HEK293 (cell line): ENCODE measurements around the gene DTNA.

Experiments used
- CTCF ChIA-PET: fragments of 350-600 bp; formaldehyde crosslinking; extraction: SDS; loops from one replicate; lab custom pipeline; 2021; ENCODE audit warnings: antibody characterized with exemption; lab: Yijun Ruan, JAX
- POLR2A ChIA-PET: fragments of 300-600 bp; formaldehyde crosslinking; extraction: SDS; loops from one replicate; lab custom pipeline; 2020; ENCODE audit warnings: antibody characterized with exemption, inconsistent platforms; lab: Yijun Ruan, JAX
- H3K27ac ChIP-seq: fragments of 200-500 bp; sonication (Bioruptor generic); 2 replicates; pipeline ENCODE4 v1.5.1; 2014; ENCODE audit warnings: low read depth, low read length, control low read depth, inconsistent platforms; ENCODE audit errors: extremely low read depth
- H3K36me3 ChIP-seq, 2 experiments: fragments of 200-500 bp in 1 of 2; sonication (Bioruptor generic) in 1 of 2; 1 replicate in 1 of 2; 2 replicates in 1 of 2; pipeline ENCODE4 v1.5.1; 2014 to 2017; ENCODE audit warnings: inconsistent platforms in 2 of 2, low read length in 2 of 2; ENCODE audit not compliant: control insufficient read depth in 2 of 2, insufficient read depth in 1 of 2
- H3K4me1 ChIP-seq: fragments of 200-500 bp; sonication (Bioruptor generic); 2 replicates; pipeline ENCODE4 v1.5.1; 2014; ENCODE audit warnings: mild to moderate bottlenecking, low read length, inconsistent platforms; ENCODE audit not compliant: control insufficient read depth, insufficient read depth
- H3K4me3 ChIP-seq: 2 replicates; pipeline ENCODE4 v1.5.1; 2011; ENCODE audit warnings: low read depth, mild to moderate bottlenecking, control low read depth, low read length, moderate library complexity
- H3K9me3 ChIP-seq: fragments of 200-500 bp; sonication (Bioruptor generic); 2 replicates; pipeline ENCODE4 v1.5.1; 2014; ENCODE audit warnings: low read depth, low read length, inconsistent platforms; ENCODE audit not compliant: control insufficient read depth, insufficient read depth
- GLIS2 ChIP-seq: fragments of 450-650 bp; formaldehyde crosslinking; IDR thresholded peaks from 2 replicates; pipeline ENCODE4 v1.5.1; 2016; ENCODE audit warnings: missing biosample characterization, missing genetic modification characterization
- HOXC10 ChIP-seq: sonication (generic); formaldehyde crosslinking; IDR thresholded peaks from 2 replicates; pipeline ENCODE4 v1.8.1; 2023; ENCODE audit warnings: mild to moderate bottlenecking, missing genetic modification reagents
- MEIS1 ChIP-seq: sonication (generic); formaldehyde crosslinking; IDR thresholded peaks from 2 replicates; pipeline ENCODE4 v1.8.1; 2022; ENCODE audit warnings: missing genetic modification reagents, mild to moderate bottlenecking, borderline replicate concordance
- OSR2 ChIP-seq: fragments of 450-650 bp; formaldehyde crosslinking; IDR thresholded peaks from 2 replicates; pipeline ENCODE4 v1.5.1; 2016; ENCODE audit warnings: missing biosample characterization, missing genetic modification characterization
- SETDB1 ChIP-seq: IDR thresholded peaks from one replicate; pipeline ENCODE4 v1.6.1; 2017; ENCODE audit warnings: mild to moderate bottlenecking, low read length, moderate library complexity, mixed read lengths; ENCODE audit not compliant: insufficient read length
- SP3 ChIP-seq: fragments of 450-650 bp; formaldehyde crosslinking; IDR thresholded peaks from 2 replicates; pipeline ENCODE4 v1.5.1; 2016; ENCODE audit warnings: missing biosample characterization, missing genetic modification characterization
- ZNF112 ChIP-seq: fragments of 450-650 bp; formaldehyde crosslinking; IDR thresholded peaks from 2 replicates; pipeline ENCODE4 v1.5.0; 2017; ENCODE audit warnings: missing biosample characterization, missing genetic modification characterization
- ZNF121 ChIP-seq: fragments of 450-650 bp; formaldehyde crosslinking; IDR thresholded peaks from 2 replicates; pipeline ENCODE4 v1.5.1; 2016; ENCODE audit warnings: missing biosample characterization, missing genetic modification characterization
- ZNF18 ChIP-seq: fragments of 450-650 bp; formaldehyde crosslinking; IDR thresholded peaks from 2 replicates; pipeline ENCODE4 v1.5.1; 2016; ENCODE audit warnings: missing biosample characterization, missing genetic modification characterization
- ZNF2 ChIP-seq: fragments of 450-650 bp; formaldehyde crosslinking; IDR thresholded peaks from 2 replicates; pipeline ENCODE4 v1.5.1; 2016; ENCODE audit warnings: missing biosample characterization, missing genetic modification characterization
- ZNF214 ChIP-seq: fragments of 450-650 bp; formaldehyde crosslinking; IDR thresholded peaks from 2 replicates; pipeline ENCODE4 v1.5.1; 2017; ENCODE audit warnings: missing biosample characterization, mild to moderate bottlenecking, missing genetic modification characterization, borderline replicate concordance
- ZNF223 ChIP-seq: fragments of 450-650 bp; formaldehyde crosslinking; IDR thresholded peaks from 2 replicates; pipeline ENCODE4 v1.5.1; 2016; ENCODE audit warnings: missing biosample characterization, missing genetic modification characterization
- ZNF621 ChIP-seq: fragments of 450-650 bp; formaldehyde crosslinking; IDR thresholded peaks from 2 replicates; pipeline ENCODE4 v1.5.1; 2017; ENCODE audit warnings: missing biosample characterization, missing genetic modification characterization
- ZNF623 ChIP-seq: fragments of 450-650 bp; formaldehyde crosslinking; IDR thresholded peaks from 2 replicates; pipeline ENCODE4 v1.5.1; 2016; ENCODE audit warnings: missing biosample characterization, missing genetic modification characterization
- ZNF626 ChIP-seq: fragments of 450-650 bp; sonication (Bioruptor Pico); formaldehyde crosslinking; IDR thresholded peaks from 2 replicates; pipeline ENCODE4 v1.5.1; 2018; ENCODE audit warnings: missing biosample characterization, missing genetic modification characterization, inconsistent platforms
- ZNF768 ChIP-seq: fragments of 450-650 bp; formaldehyde crosslinking; IDR thresholded peaks from 2 replicates; pipeline ENCODE4 v1.5.1; 2018; ENCODE audit warnings: missing biosample characterization, mild to moderate bottlenecking, missing genetic modification characterization
- ZNF776 ChIP-seq: fragments of 450-650 bp; formaldehyde crosslinking; IDR thresholded peaks from 2 replicates; pipeline ENCODE4 v1.5.0; 2017; ENCODE audit warnings: missing biosample characterization, missing genetic modification characterization, borderline replicate concordance
- ZNF837 ChIP-seq: fragments of 450-650 bp; formaldehyde crosslinking; IDR thresholded peaks from 2 replicates; pipeline ENCODE4 v1.5.1; 2016; ENCODE audit warnings: missing biosample characterization, missing genetic modification characterization
- ZSCAN18 ChIP-seq: fragments of 450-650 bp; formaldehyde crosslinking; IDR thresholded peaks from 2 replicates; pipeline ENCODE4 v1.5.1; 2016; ENCODE audit warnings: missing biosample characterization, missing genetic modification characterization
- TF ChIP-seq, protein P1 (sequence below): fragments of 450-650 bp; formaldehyde crosslinking; IDR thresholded peaks from 2 replicates; pipeline ENCODE4 v1.5.1; 2016; ENCODE audit warnings: missing biosample characterization, missing genetic modification characterization, borderline replicate concordance
- TF ChIP-seq, protein P2 (sequence below): fragments of 450-650 bp; formaldehyde crosslinking; IDR thresholded peaks from 2 replicates; pipeline ENCODE4 v1.5.1; 2016; ENCODE audit warnings: missing biosample characterization, missing genetic modification characterization
- TF ChIP-seq, protein P3 (sequence below): fragments of 450-650 bp; formaldehyde crosslinking; IDR thresholded peaks from 2 replicates; pipeline ENCODE4 v1.5.1; 2016; ENCODE audit warnings: missing biosample characterization, missing genetic modification characterization
- TF ChIP-seq, protein P4 (sequence below): fragments of 450-650 bp; formaldehyde crosslinking; IDR thresholded peaks from 2 replicates; pipeline ENCODE4 v1.5.1; 2016; ENCODE audit warnings: missing biosample characterization, missing genetic modification characterization

DTNA gene

DNA sequence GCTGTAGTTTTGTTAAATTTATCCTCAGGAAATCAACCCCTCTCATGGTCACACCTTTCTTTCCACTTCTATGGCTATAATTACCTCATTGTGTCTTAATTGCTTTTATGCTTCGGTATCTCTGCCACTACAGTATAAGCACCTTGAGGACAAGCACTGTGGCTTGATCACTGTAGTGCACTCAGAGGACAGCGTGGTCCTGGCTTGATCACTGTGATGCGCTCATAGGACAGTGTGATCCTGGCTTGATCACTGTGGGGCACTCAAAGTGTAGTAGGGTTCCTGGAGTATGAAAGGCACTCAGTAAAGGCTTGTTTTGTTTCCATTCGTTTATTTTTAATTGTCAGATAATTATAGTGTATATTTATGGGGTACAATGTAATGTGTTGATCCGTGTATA, 44.2 kb downstream of the DTNA start (continued):
- TF ChIP-seq MEIS1 (CRISPR knock-in tag) (no peak), HOXC10 (CRISPR knock-in tag) (no peak), SETDB1 (no peak), SP3 (tag by site-specific recombination) (no peak), ZNF768 (tag by site-specific recombination) (no peak), ZNF623 (no peak), ZNF223 (tag by site-specific recombination) (no peak), ZNF837 (no peak), ZNF626 (tag by site-specific recombination) (no peak), OSR2 (tag by site-specific recombination) (no peak)

DNA sequence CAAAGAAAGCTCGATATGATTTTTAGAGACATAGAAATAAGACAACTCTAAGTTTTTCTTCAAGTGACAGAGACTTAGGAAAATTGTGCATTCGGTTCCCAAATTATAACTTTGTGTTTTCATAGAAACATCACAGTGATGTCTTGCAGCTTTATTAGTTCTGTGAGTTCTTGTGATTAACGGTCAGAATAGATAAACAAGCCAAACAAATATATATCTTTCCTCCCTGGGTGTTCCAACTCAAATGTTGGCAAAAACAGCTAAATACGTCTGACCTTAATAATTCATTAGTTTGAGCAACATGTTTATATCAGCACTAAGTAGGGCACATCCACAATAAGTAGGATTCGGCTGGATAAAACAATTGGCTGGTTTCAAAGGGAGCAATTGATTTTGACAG, 47.6 kb downstream of the DTNA start:
- no peak overlapping the region for H3K27ac ChIP-seq
- no peak overlapping the region for H3K4me3 ChIP-seq
- H3K36me3 ChIP-seq, result no peaks in the 10 kb centered on the region
- no peak for TF ChIP-seq ZNF621 (tag by site-specific recombination)
- TF ChIP-seq ZSCAN18 (tag by site-specific recombination), result no peak
- TF ChIP-seq, protein P1, sequence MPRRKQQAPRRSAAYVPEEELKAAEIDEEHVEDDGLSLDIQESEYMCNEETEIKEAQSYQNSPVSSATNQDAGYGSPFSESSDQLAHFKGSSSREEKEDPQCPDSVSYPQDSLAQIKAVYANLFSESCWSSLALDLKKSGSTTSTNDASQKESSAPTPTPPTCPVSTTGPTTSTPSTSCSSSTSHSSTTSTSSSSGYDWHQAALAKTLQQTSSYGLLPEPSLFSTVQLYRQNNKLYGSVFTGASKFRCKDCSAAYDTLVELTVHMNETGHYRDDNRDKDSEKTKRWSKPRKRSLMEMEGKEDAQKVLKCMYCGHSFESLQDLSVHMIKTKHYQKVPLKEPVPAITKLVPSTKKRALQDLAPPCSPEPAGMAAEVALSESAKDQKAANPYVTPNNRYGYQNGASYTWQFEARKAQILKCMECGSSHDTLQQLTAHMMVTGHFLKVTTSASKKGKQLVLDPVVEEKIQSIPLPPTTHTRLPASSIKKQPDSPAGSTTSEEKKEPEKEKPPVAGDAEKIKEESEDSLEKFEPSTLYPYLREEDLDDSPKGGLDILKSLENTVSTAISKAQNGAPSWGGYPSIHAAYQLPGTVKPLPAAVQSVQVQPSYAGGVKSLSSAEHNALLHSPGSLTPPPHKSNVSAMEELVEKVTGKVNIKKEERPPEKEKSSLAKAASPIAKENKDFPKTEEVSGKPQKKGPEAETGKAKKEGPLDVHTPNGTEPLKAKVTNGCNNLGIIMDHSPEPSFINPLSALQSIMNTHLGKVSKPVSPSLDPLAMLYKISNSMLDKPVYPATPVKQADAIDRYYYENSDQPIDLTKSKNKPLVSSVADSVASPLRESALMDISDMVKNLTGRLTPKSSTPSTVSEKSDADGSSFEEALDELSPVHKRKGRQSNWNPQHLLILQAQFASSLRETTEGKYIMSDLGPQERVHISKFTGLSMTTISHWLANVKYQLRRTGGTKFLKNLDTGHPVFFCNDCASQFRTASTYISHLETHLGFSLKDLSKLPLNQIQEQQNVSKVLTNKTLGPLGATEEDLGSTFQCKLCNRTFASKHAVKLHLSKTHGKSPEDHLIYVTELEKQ (tag by site-specific recombination), result no peak
- TF ChIP-seq ZNF18 (tag by site-specific recombination), result no peak
- TF ChIP-seq ZNF776, result no peak
- no peak for TF ChIP-seq GLIS2 (tag by site-specific recombination)
- no peak for TF ChIP-seq ZNF214
- no peak for TF ChIP-seq ZNF121 (tag by site-specific recombination)
- TF ChIP-seq ZNF2 (tag by site-specific recombination), result no peak
- TF ChIP-seq, protein P2, sequence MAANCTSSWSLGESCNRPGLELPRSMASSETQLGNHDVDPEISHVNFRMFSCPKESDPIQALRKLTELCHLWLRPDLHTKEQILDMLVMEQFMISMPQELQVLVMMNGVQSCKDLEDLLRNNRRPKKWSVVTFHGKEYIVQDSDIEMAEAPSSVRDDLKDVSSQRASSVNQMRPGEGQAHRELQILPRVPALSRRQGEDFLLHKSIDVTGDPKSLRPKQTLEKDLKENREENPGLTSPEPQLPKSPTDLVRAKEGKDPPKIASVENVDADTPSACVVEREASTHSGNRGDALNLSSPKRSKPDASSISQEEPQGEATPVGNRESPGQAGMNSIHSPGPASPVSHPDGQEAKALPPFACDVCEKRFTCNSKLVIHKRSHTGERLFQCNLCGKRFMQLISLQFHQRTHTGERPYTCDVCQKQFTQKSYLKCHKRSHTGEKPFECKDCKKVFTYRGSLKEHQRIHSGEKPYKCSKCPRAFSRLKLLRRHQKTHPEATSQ (tag by site-specific recombination), result no peak
- TF ChIP-seq, protein P3, sequence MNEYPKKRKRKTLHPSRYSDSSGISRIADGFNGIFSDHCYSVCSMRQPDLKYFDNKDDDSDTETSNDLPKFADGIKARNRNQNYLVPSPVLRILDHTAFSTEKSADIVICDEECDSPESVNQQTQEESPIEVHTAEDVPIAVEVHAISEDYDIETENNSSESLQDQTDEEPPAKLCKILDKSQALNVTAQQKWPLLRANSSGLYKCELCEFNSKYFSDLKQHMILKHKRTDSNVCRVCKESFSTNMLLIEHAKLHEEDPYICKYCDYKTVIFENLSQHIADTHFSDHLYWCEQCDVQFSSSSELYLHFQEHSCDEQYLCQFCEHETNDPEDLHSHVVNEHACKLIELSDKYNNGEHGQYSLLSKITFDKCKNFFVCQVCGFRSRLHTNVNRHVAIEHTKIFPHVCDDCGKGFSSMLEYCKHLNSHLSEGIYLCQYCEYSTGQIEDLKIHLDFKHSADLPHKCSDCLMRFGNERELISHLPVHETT (tag by site-specific recombination), result no peak
- TF ChIP-seq, protein P4, sequence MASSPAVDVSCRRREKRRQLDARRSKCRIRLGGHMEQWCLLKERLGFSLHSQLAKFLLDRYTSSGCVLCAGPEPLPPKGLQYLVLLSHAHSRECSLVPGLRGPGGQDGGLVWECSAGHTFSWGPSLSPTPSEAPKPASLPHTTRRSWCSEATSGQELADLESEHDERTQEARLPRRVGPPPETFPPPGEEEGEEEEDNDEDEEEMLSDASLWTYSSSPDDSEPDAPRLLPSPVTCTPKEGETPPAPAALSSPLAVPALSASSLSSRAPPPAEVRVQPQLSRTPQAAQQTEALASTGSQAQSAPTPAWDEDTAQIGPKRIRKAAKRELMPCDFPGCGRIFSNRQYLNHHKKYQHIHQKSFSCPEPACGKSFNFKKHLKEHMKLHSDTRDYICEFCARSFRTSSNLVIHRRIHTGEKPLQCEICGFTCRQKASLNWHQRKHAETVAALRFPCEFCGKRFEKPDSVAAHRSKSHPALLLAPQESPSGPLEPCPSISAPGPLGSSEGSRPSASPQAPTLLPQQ (tag by site-specific recombination), result no peak
- TF ChIP-seq ZNF112 (tag by site-specific recombination), result no peak
- H3K9me3 ChIP-seq, result no peaks in the 10 kb centered on the region
- no peaks in the 10 kb centered on the region for H3K4me1 ChIP-seq
- CTCF ChIA-PET, result interaction anchor here (0.6 kb wide), 1 partner anchor 341 kb away, joined by 4 read pairs; no protein-coding TSS in a partner anchor
- POLR2A ChIA-PET, result no interaction called here
